Activated T-helper 17 cell treated with anti-CD3 and anti-CD28 coated beads, Interleukin-2, amount 50 U/mL, for 72 hours (primary cell): ENCODE measurements around the gene PQBP1. TPM values are rescaled to one million over a fixed set of nuclear protein-coding genes. Genes with fewer than 3 reads are reported as not detected.
A peak's percentile ranks its signal among the peaks of the same experiment; 100 is the strongest.

Source experiments
- ATAC-seq: fragments of 150-1000 bp; cut with Tn5 transposase; replicated peaks from 2 replicates; pipeline ENCODE4 v1.10.0; 2021; ENCODE audit warnings: mild to moderate bottlenecking, moderate library complexity
- H3K27ac Mint-ChIP-seq: one replicate; pipeline ENCODE4 v1.8.0; 2022; ENCODE audit warnings: mixed read lengths
- H3K27me3 Mint-ChIP-seq: one replicate; pipeline ENCODE4 v1.8.0; 2022; ENCODE audit warnings: mixed read lengths
- H3K36me3 Mint-ChIP-seq: one replicate; pipeline ENCODE4 v1.8.0; 2022; ENCODE audit warnings: low read depth, mild to moderate bottlenecking, mixed read lengths
- H3K4me1 Mint-ChIP-seq: one replicate; pipeline ENCODE4 v1.8.0; 2022; ENCODE audit warnings: mixed read lengths
- H3K4me3 Mint-ChIP-seq: one replicate; pipeline ENCODE4 v1.8.0; 2022; ENCODE audit warnings: mild to moderate bottlenecking, mixed read lengths
- H3K9me3 Mint-ChIP-seq: one replicate; pipeline ENCODE4 v1.8.0; 2022; ENCODE audit warnings: mixed read lengths
- total RNA-seq, 2 donors: library from RNA; stranded (reverse); gene quantifications; one replicate each; pipeline ENCODE4 v1.2.3, GENCODE V29; 2022

Gene PQBP1
- total RNA-seq, 2 donors from 2014 or later, result 62.6 to 95.7 TPM

DNA sequence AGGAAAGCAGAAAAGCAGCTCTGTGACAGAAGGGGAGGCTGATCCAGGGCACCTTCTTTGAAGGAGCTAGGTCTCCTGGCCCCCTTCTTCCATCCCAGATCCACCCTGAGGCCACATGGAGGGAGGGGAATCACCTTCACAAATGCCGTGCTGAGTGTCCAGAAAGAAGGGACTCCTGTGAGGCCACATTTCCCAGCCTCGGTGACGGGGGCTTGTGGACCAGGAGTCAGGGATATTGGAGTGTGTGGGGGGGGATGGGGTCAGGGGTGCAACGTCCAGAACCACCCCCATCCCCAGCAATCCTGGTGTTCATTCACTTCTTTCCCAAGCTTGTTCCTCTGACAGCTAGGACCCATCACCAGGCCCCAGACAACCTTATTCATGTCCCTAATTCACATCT, 4.8 kb upstream of the PQBP1 start:
- H3K27me3 Mint-ChIP-seq, result no peaks in the 10 kb centered on the region
- H3K9me3 Mint-ChIP-seq, result no peaks in the 10 kb centered on the region
- H3K36me3 Mint-ChIP-seq, result peaks cover 22% of the 10 kb centered on the region
- H3K27ac Mint-ChIP-seq, result no peak overlapping the region
- no peak for ATAC-seq
- peaks cover 6% of the 10 kb centered on the region for H3K4me1 Mint-ChIP-seq
- H3K4me3 Mint-ChIP-seq, result no peak overlapping the region

DNA sequence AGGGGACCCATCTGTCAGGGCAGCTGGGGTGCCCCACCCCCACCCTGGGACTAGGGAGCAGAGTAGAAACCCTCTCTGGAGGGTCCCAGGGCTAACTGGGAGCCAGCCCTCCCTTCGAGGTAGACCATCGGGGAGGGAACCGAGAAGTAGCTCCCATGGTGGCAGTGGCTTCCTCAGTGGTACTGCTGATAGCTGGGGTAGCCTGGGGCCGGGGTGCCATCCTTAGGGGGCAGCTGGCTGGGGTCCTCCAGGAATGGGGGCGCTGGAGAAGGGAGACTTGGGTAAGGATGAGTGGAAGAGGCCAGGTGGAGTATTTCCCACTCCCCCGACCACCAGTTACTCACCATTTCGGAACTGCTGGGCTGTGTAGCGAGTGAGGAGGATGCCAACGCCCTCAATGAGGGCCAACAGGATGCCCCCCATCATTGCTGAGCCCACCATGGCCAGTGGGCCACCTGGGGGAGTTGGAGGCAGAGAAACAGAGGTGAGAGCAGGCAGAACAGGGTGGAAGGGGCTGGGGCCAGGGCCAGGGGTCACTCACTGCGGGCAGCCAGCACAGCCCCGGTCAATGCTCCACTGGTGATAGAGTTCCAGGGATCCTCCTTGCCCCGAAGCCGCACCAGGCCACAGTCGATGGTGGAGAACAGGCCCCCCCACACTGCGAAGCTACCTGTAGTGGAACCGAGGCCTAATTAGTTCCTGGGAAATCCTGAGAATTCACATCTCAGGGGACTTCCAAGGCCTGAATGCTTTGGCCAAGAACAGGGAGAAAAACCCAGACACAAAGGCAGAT, 4.0 kb upstream of the PQBP1 start:
- H3K4me1 Mint-ChIP-seq, result peaks cover 6% of the 10 kb centered on the region
- peaks cover 27% of the 10 kb centered on the region for H3K36me3 Mint-ChIP-seq
- H3K4me3 Mint-ChIP-seq, result no peak overlapping the region

DNA sequence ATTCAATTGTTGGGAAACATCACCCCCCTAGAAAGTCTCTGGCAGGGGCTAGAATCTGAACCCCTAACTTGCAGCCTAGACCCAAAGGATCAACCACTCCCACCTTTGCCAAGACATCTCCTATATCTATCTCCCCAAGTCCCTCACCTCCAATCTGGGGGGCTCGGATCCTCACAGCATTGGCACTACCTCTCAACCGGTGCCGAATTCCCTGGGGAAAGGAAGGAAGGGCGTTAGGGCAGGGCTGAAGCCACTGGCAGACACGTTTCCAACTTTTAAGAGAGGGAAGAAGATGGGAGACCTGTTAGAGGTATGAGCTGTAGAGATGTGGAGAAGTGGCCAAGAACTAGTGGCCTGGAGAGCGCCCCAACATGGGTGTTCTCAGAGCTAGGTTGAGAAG, 2.8 kb upstream of the PQBP1 start:
- no peak for ATAC-seq
- Mint-ChIP-seq H3K27ac (peak overlapping the region; percentile 52), H3K36me3 (peaks cover 27% of the 10 kb centered on the region), H3K4me3 (peak overlapping the region; percentile 25), H3K4me1 (peaks cover 6% of the 10 kb centered on the region), H3K27me3 (no peaks in the 10 kb centered on the region), H3K9me3 (no peaks in the 10 kb centered on the region)

More for the DNA sequence above, 4.0 kb upstream of the PQBP1 start:
- no peak for ATAC-seq
- H3K27me3 Mint-ChIP-seq, result no peaks in the 10 kb centered on the region
- no peak overlapping the region for H3K27ac Mint-ChIP-seq
- H3K9me3 Mint-ChIP-seq, result no peaks in the 10 kb centered on the region

DNA sequence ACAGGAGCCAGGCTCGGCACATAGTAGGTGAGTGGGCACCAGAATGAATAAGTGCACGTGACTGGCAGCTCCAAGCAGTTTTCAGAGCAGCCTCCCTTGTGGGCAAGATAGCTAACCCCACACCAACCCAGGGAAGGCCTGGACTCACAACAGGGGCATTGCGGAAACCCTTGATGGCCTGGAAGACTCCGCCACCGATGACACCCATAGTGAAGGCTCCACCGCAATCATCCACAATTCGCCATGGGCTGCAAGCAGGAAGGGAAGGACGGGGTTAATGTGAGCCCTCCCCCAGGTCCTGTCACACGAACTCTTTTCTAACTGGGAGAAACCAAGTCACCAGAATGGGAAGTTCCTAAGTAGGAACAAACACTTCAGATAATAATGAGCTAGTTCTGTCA, 1.1 kb upstream of the PQBP1 start:
- peaks cover 38% of the 10 kb centered on the region for H3K36me3 Mint-ChIP-seq
- ATAC-seq, result no peak

DNA sequence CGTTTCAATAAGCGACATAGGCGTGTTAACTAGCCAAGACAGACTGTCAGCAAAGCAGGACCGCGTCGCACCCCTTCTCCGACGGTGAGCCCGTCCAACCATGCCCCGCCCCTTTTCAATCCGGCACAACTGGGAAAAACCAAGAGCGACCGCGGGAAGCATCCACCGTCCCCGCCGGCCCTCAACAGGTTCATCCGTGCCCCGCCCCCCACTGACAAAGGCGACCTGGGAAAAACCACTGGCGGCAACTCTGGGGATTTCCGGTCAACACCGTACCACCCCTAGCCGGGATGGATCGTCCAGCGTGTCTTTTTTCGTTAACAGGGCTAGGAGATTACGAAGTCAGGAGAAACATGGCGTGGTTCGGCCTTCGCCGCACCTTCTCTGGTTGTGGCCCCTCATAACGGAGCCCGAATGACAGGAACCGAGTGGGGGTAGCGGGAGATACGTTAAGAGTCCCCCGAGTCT, 539 bp upstream of the PQBP1 start:
- peak; percentile 40 for ATAC-seq
- Mint-ChIP-seq H3K27me3 (no peaks in the 10 kb centered on the region), H3K36me3 (peaks cover 43% of the 10 kb centered on the region), H3K27ac (peak overlapping the region; percentile 94), H3K4me1 (peaks cover 6% of the 10 kb centered on the region), H3K9me3 (no peaks in the 10 kb centered on the region), H3K4me3 (peak overlapping the region; percentile 85)

More for the DNA sequence above, 1.1 kb upstream of the PQBP1 start:
- Mint-ChIP-seq H3K4me3 (peak overlapping the region; percentile 85), H3K27ac (peak overlapping the region; percentile 94), H3K4me1 (peaks cover 6% of the 10 kb centered on the region), H3K9me3 (no peaks in the 10 kb centered on the region), H3K27me3 (no peaks in the 10 kb centered on the region)

DNA sequence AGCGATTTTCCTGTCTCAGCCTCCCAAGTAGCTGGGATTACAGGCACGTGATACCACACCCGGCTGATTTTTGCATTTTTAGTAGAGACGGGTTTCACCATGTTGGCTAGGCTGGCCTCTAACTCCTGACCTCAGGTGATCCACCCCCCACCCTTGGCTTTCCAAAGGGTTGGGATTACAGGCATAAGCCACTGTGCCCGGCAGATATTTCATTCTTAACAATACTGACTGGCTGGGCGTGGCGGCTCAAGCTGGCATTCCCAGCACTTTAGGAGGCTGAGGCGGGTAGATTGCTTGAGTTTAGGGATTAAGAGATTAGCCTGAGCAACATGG, 1.3 kb downstream of the PQBP1 start:
- H3K36me3 Mint-ChIP-seq, result peaks cover 62% of the 10 kb centered on the region
- H3K4me3 Mint-ChIP-seq, result peak overlapping the region; percentile 85
- ATAC-seq, result no peak
- no peaks in the 10 kb centered on the region for H3K27me3 Mint-ChIP-seq
- no peak overlapping the region for H3K27ac Mint-ChIP-seq
- no peaks in the 10 kb centered on the region for H3K9me3 Mint-ChIP-seq
- H3K4me1 Mint-ChIP-seq, result peaks cover 6% of the 10 kb centered on the region

DNA sequence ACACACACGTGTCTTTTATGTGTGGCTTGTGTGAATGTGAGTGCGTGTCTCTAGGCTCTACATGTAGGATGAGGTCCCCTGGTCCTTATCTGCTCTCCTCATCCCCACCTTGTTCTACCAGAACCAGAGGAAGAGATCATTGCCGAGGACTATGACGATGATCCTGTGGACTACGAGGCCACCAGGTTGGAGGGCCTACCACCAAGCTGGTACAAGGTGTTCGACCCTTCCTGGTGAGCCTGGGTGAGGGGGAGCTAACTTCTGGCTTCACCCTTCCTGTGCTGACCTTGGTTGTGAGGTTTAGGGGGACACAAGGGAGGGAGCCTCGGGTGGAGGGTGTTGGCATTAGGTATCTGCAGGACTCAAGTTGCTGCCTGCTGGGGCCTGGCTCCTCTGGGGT, 3.3 kb downstream of the PQBP1 start:
- H3K27me3 Mint-ChIP-seq, result no peaks in the 10 kb centered on the region
- no peaks in the 10 kb centered on the region for H3K9me3 Mint-ChIP-seq
- no peak for ATAC-seq
- no peaks in the 10 kb centered on the region for H3K4me1 Mint-ChIP-seq
- H3K36me3 Mint-ChIP-seq, result peaks cover 61% of the 10 kb centered on the region
- H3K27ac Mint-ChIP-seq, result no peak overlapping the region
- H3K4me3 Mint-ChIP-seq, result no peak overlapping the region

DNA sequence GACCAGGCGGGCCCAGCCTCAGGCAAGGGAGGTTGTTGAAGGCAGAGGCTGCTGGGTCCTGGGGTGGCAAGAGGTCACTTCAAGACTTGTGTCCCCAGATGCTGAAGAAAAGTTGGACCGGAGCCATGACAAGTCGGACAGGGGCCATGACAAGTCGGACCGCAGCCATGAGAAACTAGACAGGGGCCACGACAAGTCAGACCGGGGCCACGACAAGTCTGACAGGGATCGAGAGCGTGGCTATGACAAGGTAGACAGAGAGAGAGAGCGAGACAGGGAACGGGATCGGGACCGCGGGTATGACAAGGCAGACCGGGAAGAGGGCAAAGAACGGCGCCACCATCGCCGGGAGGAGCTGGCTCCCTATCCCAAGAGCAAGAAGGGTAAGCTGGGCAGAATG, 4.4 kb downstream of the PQBP1 start:
- no peak for ATAC-seq
- no peak overlapping the region for H3K4me3 Mint-ChIP-seq
- H3K4me1 Mint-ChIP-seq, result no peaks in the 10 kb centered on the region
- H3K27ac Mint-ChIP-seq, result peak overlapping the region; percentile 30
- no peaks in the 10 kb centered on the region for H3K27me3 Mint-ChIP-seq
- H3K36me3 Mint-ChIP-seq, result peaks cover 59% of the 10 kb centered on the region
- H3K9me3 Mint-ChIP-seq, result no peaks in the 10 kb centered on the region

DNA sequence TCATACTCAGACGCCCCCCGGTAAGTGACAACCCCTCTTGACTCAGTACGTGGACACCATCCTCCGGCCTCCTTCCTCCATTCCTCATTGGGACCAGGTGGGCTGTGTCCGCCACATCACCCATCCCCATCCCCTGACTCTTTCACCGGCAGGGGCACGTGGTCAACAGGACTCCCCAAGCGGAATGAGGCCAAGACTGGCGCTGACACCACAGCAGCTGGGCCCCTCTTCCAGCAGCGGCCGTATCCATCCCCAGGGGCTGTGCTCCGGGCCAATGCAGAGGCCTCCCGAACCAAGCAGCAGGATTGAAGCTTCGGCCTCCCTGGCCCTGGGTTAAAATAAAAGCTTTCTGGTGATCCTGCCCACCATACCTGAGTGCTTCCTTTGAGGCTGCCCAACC, 5.0 kb downstream of the PQBP1 start:
- no peak overlapping the region for H3K27ac Mint-ChIP-seq
- H3K4me3 Mint-ChIP-seq, result no peak overlapping the region
- H3K36me3 Mint-ChIP-seq, result peaks cover 52% of the 10 kb centered on the region
- no peak for ATAC-seq
- H3K4me1 Mint-ChIP-seq, result no peaks in the 10 kb centered on the region
- no peaks in the 10 kb centered on the region for H3K27me3 Mint-ChIP-seq
- no peaks in the 10 kb centered on the region for H3K9me3 Mint-ChIP-seq

DNA sequence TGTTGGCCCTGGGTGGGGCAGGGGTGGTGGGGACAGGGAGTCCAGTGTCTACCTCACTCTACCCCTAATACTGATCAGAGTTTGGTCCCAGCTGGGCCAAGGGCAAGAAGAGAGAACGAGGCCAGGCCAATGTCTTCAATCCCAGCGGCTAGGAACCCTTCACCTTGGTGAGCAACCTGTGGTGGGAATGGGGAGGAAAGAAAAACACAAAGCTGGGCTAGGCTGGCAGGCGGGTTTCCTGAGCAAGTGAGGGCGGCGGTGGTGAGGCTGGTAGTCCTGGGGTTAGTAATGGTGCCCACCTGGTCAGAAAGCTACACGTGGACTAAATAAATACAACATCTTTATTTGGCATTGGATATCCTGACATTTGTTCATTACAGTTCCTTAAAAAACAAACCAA, 5.6 kb downstream of the PQBP1 start:
- H3K4me3 Mint-ChIP-seq, result no peak overlapping the region
- no peaks in the 10 kb centered on the region for H3K27me3 Mint-ChIP-seq
- H3K36me3 Mint-ChIP-seq, result peaks cover 48% of the 10 kb centered on the region
- H3K4me1 Mint-ChIP-seq, result no peaks in the 10 kb centered on the region
- H3K9me3 Mint-ChIP-seq, result no peaks in the 10 kb centered on the region
- ATAC-seq, result no peak
- H3K27ac Mint-ChIP-seq, result no peak overlapping the region

DNA sequence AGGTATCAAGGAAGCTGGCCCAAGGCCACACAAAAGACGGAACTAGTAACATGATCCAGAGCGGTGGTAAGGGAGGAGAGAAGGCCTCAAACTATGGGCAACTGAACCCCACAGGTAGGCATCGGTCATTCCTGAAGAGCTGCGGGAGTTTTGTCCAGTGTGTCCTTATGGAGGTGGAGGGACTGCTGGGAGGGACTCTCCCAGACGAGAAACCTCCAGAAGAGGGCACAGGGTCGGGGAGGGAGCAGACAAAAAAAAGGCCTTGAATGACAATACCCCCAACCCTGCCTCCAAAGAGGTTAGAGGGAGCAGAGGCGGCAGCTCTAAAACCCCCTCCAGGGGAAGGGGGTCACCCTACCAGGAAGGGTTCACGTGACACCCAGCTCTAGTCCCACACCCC, 6.5 kb downstream of the PQBP1 start:
- Mint-ChIP-seq H3K36me3 (peaks cover 55% of the 10 kb centered on the region), H3K4me3 (no peak overlapping the region), H3K9me3 (no peaks in the 10 kb centered on the region), H3K27me3 (no peaks in the 10 kb centered on the region), H3K4me1 (no peaks in the 10 kb centered on the region), H3K27ac (no peak overlapping the region)
- no peak for ATAC-seq

DNA sequence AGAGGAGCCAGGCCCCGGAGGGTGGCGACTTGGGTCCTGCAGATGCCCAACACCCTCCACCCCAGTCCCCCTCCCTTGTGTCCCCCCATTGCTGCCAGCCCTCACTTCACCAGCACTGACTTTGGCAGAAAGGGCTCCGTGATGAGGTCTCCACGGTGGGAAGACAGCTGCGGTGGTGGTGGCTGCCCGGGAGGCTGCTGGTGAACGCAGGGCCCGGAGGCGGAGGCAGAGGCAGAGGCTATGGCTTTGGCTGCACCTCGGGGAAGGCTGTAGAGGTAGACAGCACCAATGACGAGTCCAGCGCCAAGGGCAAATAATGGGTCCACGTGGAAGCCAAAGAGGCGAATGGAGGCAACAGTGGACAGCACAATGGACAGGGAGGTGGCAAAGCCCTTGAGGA, 6.9 kb downstream of the PQBP1 start:
- H3K4me3 Mint-ChIP-seq, result no peak overlapping the region
- H3K27me3 Mint-ChIP-seq, result no peaks in the 10 kb centered on the region
- no peaks in the 10 kb centered on the region for H3K9me3 Mint-ChIP-seq
- no peak overlapping the region for H3K27ac Mint-ChIP-seq
- ATAC-seq, result no peak
- H3K4me1 Mint-ChIP-seq, result no peaks in the 10 kb centered on the region
- H3K36me3 Mint-ChIP-seq, result peaks cover 55% of the 10 kb centered on the region

DNA sequence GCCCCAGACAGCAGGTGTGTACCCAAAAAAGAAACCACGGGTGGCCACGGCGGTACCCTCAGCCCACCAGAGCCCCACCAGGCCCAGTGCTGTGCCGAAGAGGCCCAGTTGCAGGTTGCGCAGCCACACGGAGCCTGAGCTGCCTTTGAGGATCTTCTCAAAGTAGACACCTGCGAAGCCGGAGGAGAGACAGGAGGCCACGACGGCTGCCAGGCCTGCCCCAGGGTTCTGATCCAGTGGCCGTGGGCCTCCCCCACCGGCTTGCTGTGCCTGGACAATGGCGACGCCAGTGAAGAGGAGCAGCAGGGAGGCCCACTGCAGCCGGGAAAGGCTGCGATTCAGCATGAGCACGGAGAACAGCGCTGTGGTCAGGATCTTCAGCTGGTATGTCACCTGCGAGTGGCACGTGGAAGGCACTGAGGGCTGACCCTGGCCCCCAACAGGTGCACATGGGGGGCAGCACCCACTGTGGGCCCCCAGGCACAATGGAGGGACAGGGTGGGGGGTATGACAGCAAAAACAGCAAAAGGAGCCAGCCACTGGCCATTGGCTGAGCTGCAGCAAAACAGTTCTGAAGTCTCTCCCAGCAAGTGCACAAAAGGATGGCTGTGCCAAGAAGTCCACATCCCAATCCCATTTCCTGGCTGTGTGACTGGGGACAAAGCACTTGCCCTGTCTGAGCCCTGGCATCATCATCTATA, 7.5 kb downstream of the PQBP1 start:
- Mint-ChIP-seq H3K27me3 (no peaks in the 10 kb centered on the region), H3K4me3 (no peak overlapping the region), H3K36me3 (peaks cover 59% of the 10 kb centered on the region), H3K9me3 (no peaks in the 10 kb centered on the region), H3K4me1 (no peaks in the 10 kb centered on the region), H3K27ac (no peak overlapping the region)
- no peak for ATAC-seq

DNA sequence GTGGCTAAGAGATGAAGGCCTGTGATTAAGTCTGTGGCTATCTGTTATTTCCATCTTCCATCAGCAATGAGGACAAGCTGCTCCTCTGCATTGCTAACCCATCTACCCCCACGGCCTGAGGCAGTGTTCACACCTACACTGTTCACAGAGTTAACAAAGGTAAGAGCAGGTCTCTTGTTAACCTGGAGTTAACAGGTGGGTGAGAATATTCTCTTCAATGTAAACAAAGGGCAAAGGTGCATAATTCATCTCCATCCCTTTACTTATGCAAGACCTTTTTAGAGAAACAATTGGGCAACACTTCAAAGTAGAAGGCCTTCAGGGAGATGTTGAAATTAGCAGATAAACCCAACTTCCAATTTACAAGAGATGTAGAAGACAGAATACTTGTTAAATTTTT, 10.9 kb downstream of the PQBP1 start:
- Mint-ChIP-seq H3K4me1 (peaks cover 22% of the 10 kb centered on the region), H3K9me3 (no peaks in the 10 kb centered on the region), H3K4me3 (no peak overlapping the region), H3K36me3 (peaks cover 62% of the 10 kb centered on the region), H3K27ac (peak overlapping the region; percentile 59), H3K27me3 (no peaks in the 10 kb centered on the region)
- ATAC-seq, result no peak

DNA sequence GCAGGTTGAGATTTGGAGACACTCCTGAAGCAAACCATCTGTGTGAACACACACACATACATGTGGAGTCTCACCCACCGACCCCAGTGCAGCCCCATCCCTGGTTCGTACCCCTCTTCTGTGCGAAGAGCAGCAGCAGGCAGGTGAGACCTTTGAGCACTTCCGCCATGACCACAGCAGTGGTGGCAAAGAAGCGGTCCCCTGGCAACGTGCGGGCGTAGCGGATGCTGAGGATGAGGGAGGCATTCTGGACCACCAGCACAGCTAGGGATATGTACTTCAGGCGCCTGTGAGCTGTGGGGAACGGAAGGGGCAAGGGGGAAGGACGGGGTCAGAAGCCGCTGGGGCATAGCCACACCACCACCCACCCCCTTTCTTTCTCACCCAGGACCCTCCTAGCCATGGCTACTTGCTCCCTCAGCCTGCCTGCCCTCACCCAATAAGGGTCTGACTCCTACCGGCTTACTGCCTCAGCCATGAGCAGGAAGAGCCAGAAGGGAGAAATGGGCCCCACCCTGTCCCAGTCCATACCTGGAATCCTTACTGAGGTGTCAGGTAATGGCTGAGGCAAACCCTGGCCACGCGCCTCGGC, 12.1 kb downstream of the PQBP1 start:
- H3K9me3 Mint-ChIP-seq, result no peaks in the 10 kb centered on the region
- no peak overlapping the region for H3K27ac Mint-ChIP-seq
- H3K4me3 Mint-ChIP-seq, result peak overlapping the region; percentile 97
- H3K27me3 Mint-ChIP-seq, result no peaks in the 10 kb centered on the region
- ATAC-seq, result no peak
- H3K4me1 Mint-ChIP-seq, result peaks cover 22% of the 10 kb centered on the region
- H3K36me3 Mint-ChIP-seq, result peaks cover 68% of the 10 kb centered on the region
